GM18870 (cell line): Measurements from ENCODE around the gene KLHL36.
"Not testable (repeated sequence)": the region's sequence is repeated elsewhere in the genome, so short reads cannot be mapped to it uniquely, and the experiment has no call there.

ENCODE experiments used
- ATAC-seq: cut with Tn5 transposase; IDR thresholded peaks from one replicate; pipeline ENCODE4 v1.9.1; 2021; ENCODE audit warnings: moderate library complexity; ENCODE audit not compliant: unreplicated experiment

The KLHL36 gene

DNA sequence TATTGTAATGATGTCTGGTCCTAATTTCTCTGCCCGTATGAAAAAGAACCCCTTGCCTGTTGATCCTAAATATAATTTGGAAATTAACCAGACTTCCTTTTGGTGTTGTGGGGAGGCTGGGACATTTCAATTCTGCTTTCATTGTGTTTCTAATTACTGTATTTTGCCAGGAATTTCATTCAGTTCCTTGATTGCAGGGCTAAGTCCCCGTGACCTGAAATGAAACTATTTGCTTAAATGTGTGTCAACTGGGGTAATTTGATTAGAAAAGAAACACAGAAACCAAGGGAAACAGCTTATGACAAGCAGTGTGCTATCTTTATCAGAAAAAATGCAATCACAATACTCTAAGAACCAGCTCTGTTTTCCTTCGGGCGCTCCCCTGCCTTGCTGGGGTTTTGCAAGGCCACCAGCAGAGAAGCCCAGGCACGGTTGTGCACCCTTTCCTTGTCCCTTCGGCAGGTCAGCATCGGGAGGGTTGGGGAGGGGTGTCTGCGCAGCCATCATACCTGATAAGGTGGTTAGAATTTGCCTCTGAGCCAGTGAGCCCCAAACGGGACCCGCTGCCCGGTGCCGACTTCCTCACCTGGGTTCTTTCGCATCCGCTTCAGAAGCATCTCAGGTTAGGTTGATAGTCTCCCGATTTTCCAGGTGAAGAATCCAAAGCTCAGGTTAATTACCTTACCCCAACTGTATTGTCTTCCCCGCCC is 19.4 kb downstream of the KLHL36 start:
- no peak for ATAC-seq

DNA sequence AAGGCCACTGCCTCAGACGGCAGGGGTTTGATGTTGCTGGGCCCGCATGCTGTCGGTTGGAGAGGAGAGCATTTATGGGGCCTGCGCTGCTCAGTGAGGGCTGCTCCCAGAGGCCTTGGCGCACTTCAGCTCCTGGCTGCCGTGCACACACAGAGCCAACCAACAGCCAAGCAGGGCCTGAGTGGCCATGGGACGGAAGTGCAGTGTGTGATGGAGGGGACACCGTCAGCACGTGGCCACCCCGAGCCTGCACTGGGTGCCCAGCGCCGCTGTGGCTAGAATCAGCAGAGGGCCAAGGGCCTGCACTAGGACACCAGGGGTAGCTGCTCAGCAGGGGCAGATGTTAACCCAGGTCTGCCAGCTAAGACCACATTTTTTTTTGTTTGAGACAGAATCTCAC is 21.8 kb downstream of the KLHL36 start:
- ATAC-seq: no peak

DNA sequence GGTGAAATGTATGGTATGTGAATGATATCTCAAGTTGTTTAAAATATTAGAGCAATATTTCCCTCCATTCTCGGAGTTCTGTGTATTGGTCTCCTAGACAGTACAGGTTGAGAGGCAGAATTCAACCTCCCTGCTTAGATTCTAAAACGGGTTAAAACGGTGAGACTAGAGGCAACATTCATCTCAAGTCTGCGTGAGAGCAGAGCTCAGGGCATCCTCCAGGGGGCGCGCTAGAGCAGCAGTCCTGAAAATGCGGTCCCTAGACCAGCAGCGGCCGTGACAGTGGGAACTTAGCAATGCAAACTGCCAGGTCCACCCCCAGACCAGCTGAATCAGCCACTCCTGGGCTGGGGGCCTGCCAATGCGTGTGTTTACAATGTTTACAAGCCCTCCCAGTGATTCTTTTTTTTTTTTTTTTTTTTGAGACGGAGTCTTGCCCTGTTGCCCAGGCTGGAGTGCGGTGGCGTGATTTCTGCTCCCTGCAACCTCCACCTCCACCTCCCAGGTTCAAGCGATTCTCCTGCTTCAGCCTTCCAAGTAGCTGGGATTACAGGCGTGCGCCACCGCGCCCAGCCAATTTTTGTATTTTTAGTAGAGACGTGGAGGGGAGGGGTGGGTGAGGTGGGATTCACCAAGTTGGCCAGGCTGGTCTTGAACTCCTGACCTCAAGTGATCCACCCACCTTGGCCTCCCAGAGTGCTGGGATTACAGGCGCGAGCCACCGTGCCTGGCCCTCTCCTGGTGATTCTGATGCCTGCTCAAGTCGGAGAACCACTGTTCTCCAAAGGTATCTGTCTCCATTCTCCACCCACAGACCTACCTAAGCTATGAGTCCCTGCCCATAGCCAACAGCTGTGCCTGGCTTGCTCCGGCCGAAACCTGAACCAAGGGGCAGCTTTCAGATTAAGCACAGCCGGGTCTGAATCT is 24.2 kb downstream of the KLHL36 start:
- no peak for ATAC-seq

DNA sequence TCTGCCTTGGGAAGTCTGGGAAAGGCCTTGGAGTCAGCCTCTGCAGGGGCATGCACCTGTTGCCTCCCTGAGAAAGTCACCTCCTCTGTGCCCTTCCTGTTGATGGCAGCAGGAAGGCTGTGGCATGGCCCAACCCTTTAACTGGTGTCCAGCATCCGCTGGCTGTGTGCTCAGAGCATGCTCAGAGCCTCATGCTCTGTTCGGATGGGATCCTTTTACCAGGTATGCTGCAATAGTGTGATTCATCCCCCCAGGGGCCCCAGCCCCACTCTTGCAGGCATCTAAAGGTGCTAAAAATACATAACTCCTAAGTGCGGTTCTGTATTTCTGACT is 24.9 kb downstream of the KLHL36 start:
- ATAC-seq: no peak

DNA sequence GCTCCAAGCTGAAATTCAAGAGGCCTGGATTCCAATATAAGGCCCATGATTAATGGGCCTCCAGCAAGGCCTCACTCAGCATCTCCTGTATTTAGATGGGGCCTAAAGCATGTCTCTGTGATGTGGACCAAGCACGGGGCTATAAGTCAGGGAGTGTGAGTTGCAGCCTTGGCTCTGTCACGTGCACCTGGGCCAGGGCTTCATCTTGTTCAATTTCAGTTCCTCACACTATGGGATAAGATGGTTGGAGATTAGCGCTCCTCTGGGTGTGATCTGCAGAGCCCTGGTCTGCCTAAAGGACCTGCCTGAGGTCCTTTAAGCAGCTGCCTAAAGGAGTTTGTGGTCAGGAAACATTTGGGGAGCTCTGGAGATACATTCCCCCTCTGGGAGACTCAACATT is 25.2 kb downstream of the KLHL36 start:
- no peak for ATAC-seq

DNA sequence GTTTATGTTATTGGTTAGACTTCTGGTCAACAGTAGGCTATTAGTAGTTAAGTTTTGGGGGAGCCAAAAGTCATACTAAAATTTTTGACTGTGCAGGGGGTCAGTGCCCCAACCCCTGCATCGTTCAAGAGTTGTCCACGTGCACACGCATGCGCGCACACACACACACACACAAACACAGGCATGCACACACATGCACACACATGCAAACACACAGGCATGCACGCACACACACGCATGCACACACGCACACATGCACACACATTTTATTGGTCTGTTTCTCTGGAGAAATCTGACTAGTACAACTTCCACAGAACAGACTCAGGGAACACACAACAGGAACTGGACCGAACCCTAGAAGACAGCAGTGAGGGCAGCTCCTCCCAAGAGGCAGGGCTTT is 27.1 kb downstream of the KLHL36 start:
- ATAC-seq: no peak

DNA sequence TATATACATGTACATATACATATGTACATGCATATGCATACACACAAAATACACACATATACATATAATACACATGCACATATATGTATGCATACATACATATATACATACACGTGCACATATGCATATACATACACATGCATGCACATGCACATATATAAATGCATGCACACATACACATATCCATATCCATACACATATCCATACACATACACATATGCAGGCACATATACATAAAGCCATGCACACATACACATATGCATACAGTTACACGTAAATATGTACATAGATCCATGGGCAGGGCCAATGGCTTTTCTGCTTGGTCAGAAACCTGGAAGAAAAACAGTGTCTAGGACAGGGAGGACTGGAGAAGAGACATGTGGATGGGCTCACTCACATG is 27.6 kb downstream of the KLHL36 start:
- ATAC-seq: no peak

DNA sequence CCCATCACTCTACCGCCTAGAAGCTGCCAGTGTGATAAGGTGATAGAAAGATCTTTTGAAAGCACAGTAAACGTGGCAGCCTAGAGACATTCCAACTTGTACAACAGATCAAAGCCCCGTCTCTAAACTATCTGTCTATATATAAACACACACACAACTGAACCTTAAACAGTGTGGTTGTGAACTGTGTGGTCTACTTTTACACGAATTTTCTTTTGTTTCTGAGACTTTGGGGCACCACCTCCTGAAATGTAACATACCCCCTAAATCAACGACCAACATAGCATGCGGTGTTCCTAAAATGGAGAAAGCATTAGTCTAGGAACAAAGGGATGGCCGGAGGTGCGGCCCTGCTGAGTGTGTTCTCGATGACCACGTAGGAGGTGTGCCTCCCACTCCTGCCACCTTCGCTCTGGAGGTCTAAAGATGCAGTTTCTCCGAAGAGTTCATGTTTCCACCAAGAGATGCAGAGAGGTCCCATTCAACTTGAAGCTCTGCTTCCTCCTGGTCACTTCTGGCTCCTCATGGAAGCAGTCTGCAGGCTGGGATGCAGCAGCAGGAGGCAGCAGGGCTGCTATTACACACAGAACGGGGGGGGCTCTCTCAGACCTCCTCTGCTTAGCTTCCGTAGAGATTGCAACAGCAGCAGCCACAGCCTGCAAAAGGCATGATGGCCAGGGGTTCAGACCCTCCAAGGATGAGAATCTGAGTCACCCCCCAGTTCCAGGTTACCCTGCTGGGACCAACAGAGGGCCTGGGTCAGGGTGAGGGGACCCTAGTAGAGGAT is 28.9 kb downstream of the KLHL36 start:
- no peak for ATAC-seq

DNA sequence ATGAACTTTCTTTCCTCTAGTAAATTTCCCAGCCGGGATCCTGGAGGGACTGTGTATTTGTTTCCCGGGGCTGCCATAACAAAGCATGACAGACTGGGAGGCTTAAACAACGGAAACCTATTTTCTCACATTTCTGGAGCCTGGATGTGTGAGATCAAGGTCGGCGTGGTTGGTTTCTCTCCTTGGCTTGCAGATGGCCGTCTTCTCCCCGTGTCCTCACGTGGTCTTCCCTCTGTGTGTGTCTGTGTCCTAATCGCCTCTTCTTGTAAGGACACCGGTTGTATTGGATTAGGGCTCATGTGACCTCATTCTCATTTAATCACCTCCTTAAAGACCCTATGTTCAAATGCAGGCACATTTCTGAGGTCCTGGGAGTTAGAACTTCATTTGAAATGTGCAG is 29.5 kb downstream of the KLHL36 start:
- ATAC-seq: no peak

DNA sequence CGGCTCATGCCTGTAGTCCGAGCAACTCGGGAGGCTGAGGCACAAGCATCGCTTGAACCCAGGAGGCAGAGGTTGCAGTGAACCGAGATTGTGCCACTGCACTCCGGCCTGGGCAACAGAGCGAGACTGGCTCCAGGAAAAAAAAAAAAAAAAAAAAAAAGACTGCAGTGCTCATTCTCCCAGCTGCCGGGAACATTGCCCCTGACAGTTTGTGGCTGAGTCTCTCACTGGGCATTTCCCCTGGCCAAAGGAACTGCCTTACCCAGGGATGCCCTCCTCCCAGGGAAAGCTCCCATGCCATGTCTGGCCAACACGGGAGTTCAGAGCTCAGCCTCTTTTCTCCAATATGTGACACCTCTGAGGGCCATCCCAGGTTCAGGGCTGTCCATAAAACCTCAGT is 30.2 kb downstream of the KLHL36 start:
- ATAC-seq: no peak

DNA sequence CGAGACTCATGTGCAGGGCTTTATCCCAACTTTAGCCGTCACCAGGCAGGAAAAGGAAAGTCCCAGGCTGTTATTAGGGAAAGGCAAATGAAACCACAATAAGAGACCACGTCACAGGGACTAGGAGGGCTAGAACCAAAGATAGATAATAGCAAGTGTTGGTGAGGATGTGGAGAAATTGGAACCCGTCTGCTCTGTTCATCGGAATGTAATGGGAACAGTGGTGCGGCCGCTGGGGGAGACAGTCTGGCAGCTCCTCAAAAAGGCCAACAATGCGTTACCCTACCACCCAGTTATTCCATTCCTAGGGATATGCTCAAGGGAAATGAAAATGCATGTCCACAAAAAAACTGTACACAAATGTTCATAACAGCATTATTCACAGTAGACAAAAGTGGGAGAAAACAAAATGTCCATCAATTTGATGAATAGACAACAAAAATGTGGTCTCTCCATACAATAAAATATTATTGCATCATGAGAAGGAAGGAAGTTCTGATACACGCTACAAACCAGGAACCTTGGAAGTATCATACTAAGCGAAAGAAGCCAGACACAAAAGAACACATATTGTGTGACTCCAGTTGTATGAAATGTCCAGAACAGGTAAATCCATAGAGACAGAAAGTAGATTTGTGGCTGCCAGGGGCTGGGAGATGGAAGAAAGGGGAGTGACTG is 32.0 kb downstream of the KLHL36 start:
- ATAC-seq: no peak

GRCh38 chr16:84680843-84681629 is 32.7 kb downstream of the KLHL36 start:
- no peak for ATAC-seq

DNA sequence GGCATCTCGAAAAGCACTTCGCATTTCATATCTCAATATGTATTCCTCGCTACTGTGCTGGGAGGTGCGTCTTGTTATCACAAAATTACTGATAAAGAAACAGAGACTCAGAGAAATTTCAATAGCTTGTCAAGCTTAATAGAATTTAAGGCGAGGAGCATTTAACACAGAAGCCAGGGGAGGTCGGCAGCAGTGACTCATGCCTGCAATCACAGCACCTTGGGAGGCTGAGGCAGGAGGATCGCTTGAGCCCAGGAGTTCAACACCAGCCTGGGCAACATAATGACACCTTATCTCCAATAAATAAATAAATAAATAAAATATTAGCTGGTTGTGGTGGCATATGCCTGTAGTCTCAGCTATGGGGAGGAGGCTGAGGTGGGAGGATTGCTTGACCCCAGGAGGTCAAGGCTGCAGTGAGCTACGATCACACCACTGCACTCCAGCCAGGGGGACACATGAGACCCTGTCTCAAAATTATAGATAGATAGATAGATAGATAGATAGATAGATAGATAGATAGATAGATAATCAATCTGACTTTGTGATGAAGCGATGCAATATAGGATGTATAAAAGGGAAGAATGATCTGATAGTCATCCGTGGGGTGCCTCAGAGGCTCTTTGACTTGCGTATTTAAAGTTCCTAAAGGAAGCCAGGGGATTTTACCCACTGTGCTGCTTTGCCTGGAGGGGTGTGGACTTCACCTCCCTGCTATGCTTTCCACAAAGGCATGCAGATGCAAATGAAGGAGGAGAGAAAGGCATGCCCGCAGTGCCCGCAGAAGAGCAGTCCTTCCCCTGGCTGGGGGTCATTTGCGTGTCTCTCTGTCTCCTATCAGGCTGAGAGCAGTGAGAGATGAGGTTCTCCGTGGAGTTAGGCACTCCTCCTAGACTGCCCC is 35.6 kb downstream of the KLHL36 start:
- ATAC-seq: no peak

GRCh38 chr16:84684592-84684965 is 36.3 kb downstream of the KLHL36 start:
- no peak for ATAC-seq

DNA sequence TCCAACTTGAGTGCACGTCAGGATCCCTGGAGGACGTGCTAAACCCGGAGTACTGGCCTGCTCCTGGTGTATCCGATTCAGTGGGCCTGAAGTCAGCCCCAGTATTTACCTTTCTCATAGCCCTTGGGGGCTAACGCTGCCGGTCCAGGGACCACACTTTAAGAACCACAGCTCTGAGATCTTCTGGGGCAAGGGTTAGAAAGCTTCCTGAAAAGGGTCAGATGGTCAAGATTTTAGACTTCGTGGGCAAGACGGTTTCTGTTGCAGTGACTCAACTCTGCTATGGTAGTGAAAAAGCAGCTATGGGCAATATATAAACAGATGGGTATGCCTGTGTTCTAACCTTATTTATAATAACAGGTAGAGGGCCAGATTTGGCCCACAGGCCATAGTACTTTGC is 36.9 kb downstream of the KLHL36 start:
- no peak for ATAC-seq

- ATAC-seq: no peak
These were observed 38.5 kb downstream of the KLHL36 start for GRCh38 chr16:84686707-84687298.

DNA sequence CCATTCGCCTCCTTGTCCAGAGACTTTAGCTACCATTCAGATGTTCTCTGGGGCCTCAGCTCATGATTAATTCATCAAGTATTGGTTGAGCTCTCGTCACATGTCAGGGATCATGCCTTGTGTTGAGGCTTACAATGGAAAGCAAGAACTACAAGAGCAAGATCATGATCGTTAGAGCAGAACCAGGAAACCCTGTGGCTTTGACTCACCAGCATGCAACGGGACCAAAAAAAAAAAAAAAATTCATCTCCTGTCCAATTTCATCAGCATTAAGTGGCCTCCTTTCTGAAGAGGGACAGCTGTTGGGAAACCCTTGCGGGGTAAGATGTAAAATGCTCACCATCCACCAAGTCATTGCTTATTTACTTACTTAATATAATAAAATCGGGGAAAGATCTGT is 39.4 kb downstream of the KLHL36 start:
- ATAC-seq: no peak

DNA sequence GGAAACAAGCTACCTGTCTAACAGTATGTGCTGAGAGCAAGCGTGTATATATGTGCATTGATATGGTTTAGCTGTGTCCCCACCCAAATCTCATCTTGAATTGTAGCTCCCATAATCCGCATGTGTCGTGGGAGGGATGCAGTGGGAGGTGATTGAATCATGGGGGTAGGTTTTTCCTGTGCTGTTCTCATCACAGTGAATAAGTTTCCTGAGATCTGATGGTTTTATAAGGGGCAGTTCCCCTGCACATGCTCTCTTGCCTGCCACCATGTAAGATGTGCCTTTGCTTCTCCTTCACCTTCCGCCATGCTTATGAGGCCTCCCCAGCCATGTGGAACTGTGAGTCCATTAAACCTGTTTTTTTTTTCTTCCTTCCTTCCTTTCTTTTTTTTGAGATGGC is 39.9 kb downstream of the KLHL36 start:
- not testable (repeated sequence) for ATAC-seq

DNA sequence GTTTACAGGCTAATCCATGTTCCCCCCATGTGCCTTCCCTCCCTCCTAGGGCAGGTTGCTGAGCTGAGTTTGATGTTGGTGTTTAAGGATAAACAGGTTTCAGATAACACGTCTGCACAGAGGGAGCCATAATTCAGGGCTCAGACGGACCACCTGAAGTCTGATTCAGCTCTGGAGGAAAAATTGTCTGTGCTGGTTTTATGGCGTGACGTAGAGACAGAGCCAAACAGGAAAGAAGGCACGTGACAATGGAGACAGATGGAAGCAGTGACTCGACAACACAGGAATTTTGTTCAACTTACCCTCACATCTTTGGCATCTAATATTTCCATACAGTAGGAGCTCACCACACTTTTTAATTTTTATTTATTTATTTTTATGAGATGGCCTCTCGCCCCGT is 40.8 kb downstream of the KLHL36 start:
- ATAC-seq: no peak
